Sigmoid colon (tissue), 4 donors: Measurements from ENCODE around the gene DNAJC3.

Experiments used
- EP300 ChIP-seq, 4 donors: sonication (generic); formaldehyde crosslinking; IDR thresholded peaks; one replicate each; pipeline ENCODE4 v1.6.1; 2017; ENCODE audit warnings: antibody characterized with exemption in 4 of 4
- TF ChIP-seq, protein P1 (sequence below), 4 experiments: fragments of 450-650 bp in 3 of 4; fragments of 200-600 bp in 1 of 4; IDR thresholded peaks; one replicate each; pipeline ENCODE4 v1.5.1; 2016 to 2019; ENCODE audit warnings: antibody characterized with exemption in 4 of 4, mild to moderate bottlenecking in 3 of 4, moderate library complexity in 2 of 4

DNA sequence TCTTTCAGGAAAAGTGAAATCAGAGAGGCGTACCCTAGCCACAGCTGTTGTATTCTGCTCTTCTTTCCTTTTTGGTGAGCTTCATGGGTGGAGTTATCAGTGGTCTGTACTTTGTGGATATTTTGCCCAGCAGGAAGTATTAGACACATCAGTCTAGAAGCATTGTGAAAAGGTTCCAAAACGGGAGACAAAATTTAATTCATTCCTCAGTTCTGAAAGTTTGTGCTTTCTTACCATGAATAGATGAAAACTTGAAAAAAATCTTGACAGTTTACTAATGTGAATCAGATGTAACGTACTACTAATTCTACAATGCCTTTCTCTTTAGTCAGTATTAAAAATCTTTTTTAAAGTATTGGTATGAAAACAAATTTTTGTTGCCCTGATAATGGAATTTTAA is 116.8 kb downstream of the DNAJC3 start:
- TF ChIP-seq, protein P1, sequence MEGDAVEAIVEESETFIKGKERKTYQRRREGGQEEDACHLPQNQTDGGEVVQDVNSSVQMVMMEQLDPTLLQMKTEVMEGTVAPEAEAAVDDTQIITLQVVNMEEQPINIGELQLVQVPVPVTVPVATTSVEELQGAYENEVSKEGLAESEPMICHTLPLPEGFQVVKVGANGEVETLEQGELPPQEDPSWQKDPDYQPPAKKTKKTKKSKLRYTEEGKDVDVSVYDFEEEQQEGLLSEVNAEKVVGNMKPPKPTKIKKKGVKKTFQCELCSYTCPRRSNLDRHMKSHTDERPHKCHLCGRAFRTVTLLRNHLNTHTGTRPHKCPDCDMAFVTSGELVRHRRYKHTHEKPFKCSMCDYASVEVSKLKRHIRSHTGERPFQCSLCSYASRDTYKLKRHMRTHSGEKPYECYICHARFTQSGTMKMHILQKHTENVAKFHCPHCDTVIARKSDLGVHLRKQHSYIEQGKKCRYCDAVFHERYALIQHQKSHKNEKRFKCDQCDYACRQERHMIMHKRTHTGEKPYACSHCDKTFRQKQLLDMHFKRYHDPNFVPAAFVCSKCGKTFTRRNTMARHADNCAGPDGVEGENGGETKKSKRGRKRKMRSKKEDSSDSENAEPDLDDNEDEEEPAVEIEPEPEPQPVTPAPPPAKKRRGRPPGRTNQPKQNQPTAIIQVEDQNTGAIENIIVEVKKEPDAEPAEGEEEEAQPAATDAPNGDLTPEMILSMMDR (IDR thresholded peaks at IDR 0.05), result no peak
- TF ChIP-seq EP300 (IDR thresholded peaks at IDR 0.05), result no peak
